Gastrocnemius medialis (tissue), 4 donors: ENCODE data around the gene KCNQ1. TPM values are rescaled to one million over a fixed set of nuclear protein-coding genes. Genes with fewer than 3 reads are reported as not detected.

Experiments
- ATAC-seq, 2 donors: fragments of 150-250 bp; one replicate each; pipeline ENCODE4 v1.9.1; 2016
- DNase-seq, 2 donors: peaks; one replicate each; pipeline ENCODE4 v3.0.0-alpha.2; 2019
- H3K27ac ChIP-seq, 4 donors: fragments of 200-600 bp; sonication (generic); 1 replicate in 1 of 4; 2 replicates in 3 of 4; pipeline ENCODE4 v1.5.1; 2016 to 2018; ENCODE audit warnings: mild to moderate bottlenecking in 2 of 4, moderate library complexity in 1 of 4
- H3K27me3 ChIP-seq, 3 donors: fragments of 200-600 bp; sonication (generic) in 2 of 3; 1 replicate in 1 of 3; 2 replicates in 2 of 3; pipeline versions ENCODE4 v1.5.1 to v1.6.0; 2016 to 2019; ENCODE audit warnings: mild to moderate bottlenecking in 1 of 3, moderate library complexity in 1 of 3
- H3K36me3 ChIP-seq, 2 donors: fragments of 200-600 bp; sonication (generic) in 1 of 2; one replicate each; pipeline ENCODE4 v1.5.1; 2017 to 2018
- H3K4me1 ChIP-seq, 2 donors: fragments of 200-600 bp; sonication (generic) in 1 of 2; one replicate each; pipeline ENCODE4 v1.5.1; 2016 to 2017; ENCODE audit warnings: mild to moderate bottlenecking in 2 of 2
- H3K4me3 ChIP-seq, 4 donors: fragments of 200-600 bp; sonication (generic) in 3 of 4; 1 replicate in 1 of 4; 2 replicates in 3 of 4; pipeline ENCODE4 v1.5.1; 2016 to 2019; ENCODE audit warnings: mild to moderate bottlenecking in 2 of 4
- H3K9me3 ChIP-seq, 3 donors: fragments of 200-600 bp; sonication (generic) in 2 of 3; 1 replicate in 1 of 3; 2 replicates in 2 of 3; pipeline ENCODE4 v1.5.1; 2016 to 2019
- POLR2A ChIP-seq, 2 donors: fragments of 450-650 bp; IDR thresholded peaks; one replicate each; pipeline ENCODE4 v1.6.1; 2017; ENCODE audit warnings: antibody characterized with exemption in 2 of 2, mild to moderate bottlenecking in 2 of 2, moderate library complexity in 2 of 2
- in situ Hi-C, 4 donors: fragments of 200-750 bp; cut with MboI; loops; one replicate each; pipeline versions ENCODE4 v1.15.0 to v1.8.0; 2017; ENCODE audit warnings: low sequenced_read_pairs in 4 of 4
- intact Hi-C: fragments of 100-400 bp; cut with DNase I; formaldehyde crosslinking; loops from one replicate; pipeline ENCODE4 v1.15.1; 2023; ENCODE audit warnings: low total_unique reads
- total RNA-seq, 4 donors: library from RNA; depleted of rRNA; stranded (reverse); fragments of >200 nt; gene quantifications; one replicate each; pipeline versions ENCODE4 v1.1.0 to v1.2.3, GENCODE V29; 2016
- TF ChIP-seq, protein P1 (sequence below), 5 experiments: fragments of 450-650 bp in 3 of 5; fragments of 200-600 bp in 2 of 5; sonication (generic) in 2 of 5; IDR thresholded peaks in 4 of 5; conservative IDR thresholded peaks in 1 of 5; 1 replicate in 4 of 5; 2 replicates in 1 of 5; pipeline ENCODE4 v1.5.1; 2016 to 2019; ENCODE audit warnings: antibody characterized with exemption in 5 of 5, mild to moderate bottlenecking in 3 of 5, moderate library complexity in 3 of 5

Gene KCNQ1
- total RNA-seq, 4 donors from 2014 or later = 0.15 to 1.00 (median 0.67) TPM

DNA sequence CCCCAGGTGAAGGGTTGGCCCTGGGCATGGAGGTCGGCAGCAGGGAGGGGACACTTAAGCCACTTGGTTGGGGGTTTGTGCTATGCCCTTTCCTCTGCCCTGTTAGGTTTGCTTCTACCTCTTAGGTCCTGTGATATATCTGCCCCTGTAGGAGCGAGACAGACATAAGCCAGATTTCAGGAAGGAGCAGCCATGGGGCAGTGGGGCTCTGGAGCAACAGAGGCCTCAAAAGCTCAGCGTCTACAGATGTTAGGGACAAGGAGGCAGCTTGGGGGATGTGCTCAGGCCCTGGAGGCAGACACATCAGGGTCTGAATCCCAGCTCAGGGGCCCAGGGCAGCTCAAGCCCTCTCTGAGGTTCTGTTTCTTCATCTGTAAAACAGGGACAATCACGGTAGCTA is 282.2 kb downstream of the KCNQ1 start:
- TF ChIP-seq, protein P1, sequence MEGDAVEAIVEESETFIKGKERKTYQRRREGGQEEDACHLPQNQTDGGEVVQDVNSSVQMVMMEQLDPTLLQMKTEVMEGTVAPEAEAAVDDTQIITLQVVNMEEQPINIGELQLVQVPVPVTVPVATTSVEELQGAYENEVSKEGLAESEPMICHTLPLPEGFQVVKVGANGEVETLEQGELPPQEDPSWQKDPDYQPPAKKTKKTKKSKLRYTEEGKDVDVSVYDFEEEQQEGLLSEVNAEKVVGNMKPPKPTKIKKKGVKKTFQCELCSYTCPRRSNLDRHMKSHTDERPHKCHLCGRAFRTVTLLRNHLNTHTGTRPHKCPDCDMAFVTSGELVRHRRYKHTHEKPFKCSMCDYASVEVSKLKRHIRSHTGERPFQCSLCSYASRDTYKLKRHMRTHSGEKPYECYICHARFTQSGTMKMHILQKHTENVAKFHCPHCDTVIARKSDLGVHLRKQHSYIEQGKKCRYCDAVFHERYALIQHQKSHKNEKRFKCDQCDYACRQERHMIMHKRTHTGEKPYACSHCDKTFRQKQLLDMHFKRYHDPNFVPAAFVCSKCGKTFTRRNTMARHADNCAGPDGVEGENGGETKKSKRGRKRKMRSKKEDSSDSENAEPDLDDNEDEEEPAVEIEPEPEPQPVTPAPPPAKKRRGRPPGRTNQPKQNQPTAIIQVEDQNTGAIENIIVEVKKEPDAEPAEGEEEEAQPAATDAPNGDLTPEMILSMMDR (IDR thresholded peaks at IDR 0.05 in 4 of 5, conservative IDR thresholded peaks at IDR 0.05 in 1 of 5) = no peak
- no peak for TF ChIP-seq POLR2A (IDR thresholded peaks at IDR 0.05)
- no peak for ATAC-seq
- Histone ChIP-seq H3K4me1 (peaks cover 5 to 7% of the 10 kb centered on the region in 2 donors), H3K4me3 (no peak overlapping the region), H3K9me3 (no peaks in the 10 kb centered on the region), H3K27ac (no peak overlapping the region), H3K36me3 (no peaks in the 10 kb centered on the region), H3K27me3 (no peaks in the 10 kb centered on the region)
- DNase-seq = no peak
- intact Hi-C loops = no loop called here
- in situ Hi-C loops = no loop called here

GRCh38 chr11:2728128-2728662 is 283.4 kb downstream of the KCNQ1 start:
- intact Hi-C loops (no loop called here), in situ Hi-C loops (no loop called here)
- DNase-seq = no peak
- Histone ChIP-seq H3K27ac (no peak overlapping the region), H3K4me1 (peaks cover 5 to 7% of the 10 kb centered on the region in 2 donors), H3K9me3 (no peaks in the 10 kb centered on the region), H3K4me3 (no peak overlapping the region), H3K36me3 (no peaks in the 10 kb centered on the region), H3K27me3 (no peaks in the 10 kb centered on the region)
- no peak for TF ChIP-seq POLR2A (IDR thresholded peaks at IDR 0.05)
- TF ChIP-seq, protein P1 (IDR thresholded peaks at IDR 0.05 in 4 of 5, conservative IDR thresholded peaks at IDR 0.05 in 1 of 5) = no peak
- no peak for ATAC-seq

DNA sequence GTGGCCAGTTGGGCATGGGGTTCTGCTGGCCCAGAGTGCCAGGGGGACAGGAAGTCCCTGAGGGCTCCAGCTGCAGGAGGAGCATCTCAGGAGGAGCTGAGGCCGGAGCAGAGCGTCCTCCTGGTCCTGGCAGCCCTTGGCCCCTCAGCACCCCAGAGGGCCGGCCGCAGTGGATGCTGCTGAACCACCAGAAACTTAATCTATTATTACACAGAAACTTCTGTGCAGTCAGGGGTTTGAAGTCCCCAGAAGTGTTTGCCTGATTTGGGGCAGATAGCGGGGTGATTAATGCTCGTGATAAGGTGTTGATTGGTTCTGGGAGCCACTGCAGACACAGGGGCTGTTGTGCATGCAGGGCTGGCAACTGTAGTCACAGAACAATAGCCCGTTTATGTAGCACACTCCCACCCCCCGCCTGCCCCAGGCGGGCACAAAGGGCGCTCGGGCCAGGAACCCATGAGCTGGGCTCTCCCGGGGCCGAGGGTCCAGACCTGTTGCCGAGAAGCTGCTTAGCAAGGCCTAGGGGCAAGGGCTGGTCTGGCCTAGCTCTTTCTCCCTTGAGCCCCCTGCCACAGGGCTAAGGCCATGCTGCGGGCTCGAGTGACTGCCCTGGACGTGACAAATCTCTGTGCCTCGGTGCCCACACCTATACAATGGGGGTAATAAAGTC is 284.0 kb downstream of the KCNQ1 start:
- intact Hi-C loops = no loop called here
- H3K27ac ChIP-seq = no peak overlapping the region

DNA sequence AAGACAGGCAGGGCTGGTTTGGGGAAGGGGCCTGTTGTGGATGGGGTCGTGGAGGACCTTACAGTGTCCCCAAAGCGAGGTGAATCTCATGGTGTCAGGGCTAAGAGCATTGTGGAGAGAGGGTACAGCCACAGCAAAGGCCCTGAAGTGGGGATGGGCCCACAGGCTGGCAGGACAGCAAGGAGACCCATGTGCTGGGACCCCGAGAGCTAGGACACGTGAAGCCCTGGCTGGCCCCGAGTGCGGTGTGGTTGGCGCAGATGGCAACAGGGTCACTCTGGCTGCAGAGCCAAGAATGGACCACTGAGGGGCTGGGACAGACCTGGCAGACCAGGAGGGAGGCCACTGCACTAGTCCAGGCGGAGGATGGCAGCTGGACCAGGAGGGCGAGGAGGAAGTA is 285.0 kb downstream of the KCNQ1 start:
- H3K4me3 ChIP-seq = no peak overlapping the region
- no peaks in the 10 kb centered on the region for H3K27me3 ChIP-seq
- H3K27ac ChIP-seq = no peak overlapping the region
- DNase-seq = no peak
- TF ChIP-seq, protein P1 (IDR thresholded peaks at IDR 0.05 in 4 of 5, conservative IDR thresholded peaks at IDR 0.05 in 1 of 5) = no peak
- no peak for TF ChIP-seq POLR2A (IDR thresholded peaks at IDR 0.05)
- no peak for ATAC-seq
- in situ Hi-C loops (no loop called here), intact Hi-C loops (no loop called here)
- H3K36me3 ChIP-seq = no peaks in the 10 kb centered on the region
- H3K4me1 ChIP-seq = no peaks in the 10 kb centered on the region
- H3K9me3 ChIP-seq = no peaks in the 10 kb centered on the region

More for the DNA sequence above, 284.0 kb downstream of the KCNQ1 start:
- no peaks in the 10 kb centered on the region for H3K36me3 ChIP-seq
- DNase-seq (no peak), ATAC-seq (no peak)
- in situ Hi-C loops = no loop called here
- peaks cover 5 to 6% of the 10 kb centered on the region in 2 donors for H3K4me1 ChIP-seq
- no peaks in the 10 kb centered on the region for H3K9me3 ChIP-seq
- TF ChIP-seq, protein P1 (IDR thresholded peaks at IDR 0.05 in 4 of 5, conservative IDR thresholded peaks at IDR 0.05 in 1 of 5) = no peak
- TF ChIP-seq POLR2A (IDR thresholded peaks at IDR 0.05) = no peak
- no peak overlapping the region for H3K4me3 ChIP-seq
- H3K27me3 ChIP-seq = no peaks in the 10 kb centered on the region
